K562 (cell line): ENCODE measurements around the gene MAD1L1. TPM values are rescaled to one million over a fixed set of nuclear protein-coding genes. Genes with fewer than 3 reads are reported as not detected.

Source experiments
- BRD9 ChIP-seq: fragments of 450-650 bp; IDR thresholded peaks from 2 replicates; pipeline ENCODE4 v1.6.1; 2018; ENCODE audit warnings: low read depth; ENCODE audit not compliant: partially characterized antibody
- CCNT2 ChIP-seq: IDR thresholded peaks from 2 replicates; pipeline ENCODE4 v1.6.1; 2011; ENCODE audit warnings: borderline replicate concordance, low read depth, mild to moderate bottlenecking, moderate library complexity, mixed read lengths, low read length; ENCODE audit not compliant: insufficient read length; ENCODE audit errors: extremely low read depth
- ETV1 ChIP-seq: fragments of 450-650 bp; conservative IDR thresholded peaks from 2 replicates; pipeline ENCODE4 v1.6.1; 2016; ENCODE audit warnings: missing genetic modification characterization, control low read depth, low read depth, missing compliant biosample characterization
- HDAC3 ChIP-seq: fragments of 450-650 bp; IDR thresholded peaks from 2 replicates; pipeline ENCODE4 v1.6.1; 2018; ENCODE audit warnings: borderline replicate concordance, mild to moderate bottlenecking, moderate library complexity; ENCODE audit not compliant: partially characterized antibody
- ILF3 ChIP-seq: fragments of 450-650 bp; IDR thresholded peaks from 2 replicates; pipeline ENCODE4 v1.6.1; 2018; ENCODE audit warnings: antibody characterized with exemption, mild to moderate bottlenecking, moderate library complexity, borderline replicate concordance
- KLF16 ChIP-seq: IDR thresholded peaks from 2 replicates; pipeline ENCODE4 v1.6.1; 2016; ENCODE audit warnings: antibody characterized with exemption
- KLF6 ChIP-seq: fragments of 250-450 bp; sonication (Bioruptor Pico); IDR thresholded peaks from 2 replicates; pipeline ENCODE4 v1.4.0; 2020; ENCODE audit warnings: mild to moderate bottlenecking, moderate library complexity, borderline replicate concordance
- MAFG ChIP-seq: fragments of 450-650 bp; conservative IDR thresholded peaks from 2 replicates; pipeline ENCODE4 v1.6.1; 2016; ENCODE audit warnings: missing genetic modification characterization, missing compliant biosample characterization
- MAX ChIP-seq: sonication (generic); formaldehyde crosslinking; IDR thresholded peaks from 2 replicates; pipeline ENCODE4 v1.9.0; 2022; ENCODE audit warnings: mild to moderate bottlenecking, missing genetic modification reagents
- MEF2A ChIP-seq: IDR thresholded peaks from 2 replicates; pipeline ENCODE4 v1.6.1; 2011; ENCODE audit warnings: low read depth, mild to moderate bottlenecking, low read length, moderate library complexity; ENCODE audit not compliant: control insufficient read depth
- MLLT1 ChIP-seq, 2 experiments: fragments of 450-650 bp; IDR thresholded peaks; 2 replicates each; pipeline ENCODE4 v1.6.1; 2016
- NONO ChIP-seq, 2 experiments: fragments of 200-400 bp in 1 of 2; fragments of 450-650 bp in 1 of 2; formaldehyde crosslinking in 1 of 2; IDR thresholded peaks; 2 replicates each; pipeline ENCODE4 v1.6.1; 2017; ENCODE audit warnings: low read depth in 2 of 2, mild to moderate bottlenecking in 2 of 2, moderate library complexity in 2 of 2, low read length in 1 of 2
- RBM25 ChIP-seq: fragments of 200-400 bp; formaldehyde crosslinking; IDR thresholded peaks from 2 replicates; pipeline ENCODE4 v1.6.1; 2018; ENCODE audit warnings: low read length, low read depth, moderate library complexity; ENCODE audit not compliant: severe bottlenecking
- REST ChIP-seq, 2 experiments: fragments of 450-650 bp; formaldehyde crosslinking in 1 of 2; IDR thresholded peaks; 2 replicates each; pipeline versions ENCODE4 v1.4.0 to v1.6.1; 2014 to 2020; ENCODE audit warnings: mild to moderate bottlenecking in 2 of 2, borderline replicate concordance in 1 of 2, low read depth in 1 of 2
- SLC30A9 ChIP-seq: fragments of 250-450 bp; sonication (Bioruptor Pico); IDR thresholded peaks from 2 replicates; pipeline ENCODE4 v1.8.0; 2022; ENCODE audit warnings: mild to moderate bottlenecking, moderate library complexity
- ZNF224 ChIP-seq: sonication (generic); formaldehyde crosslinking; IDR thresholded peaks from 2 replicates; pipeline ENCODE4 v1.8.0; 2022; ENCODE audit warnings: mild to moderate bottlenecking, missing genetic modification reagents
- ZNF57 ChIP-seq: fragments of 450-650 bp; formaldehyde crosslinking; IDR thresholded peaks from 2 replicates; pipeline ENCODE4 v1.4.0; 2020; ENCODE audit warnings: mild to moderate bottlenecking, moderate library complexity
- polyA plus RNA-seq, 8 experiments: library from polyadenylated mRNA; depleted of rRNA in 4 of 8; stranded (reverse) in 5 of 8; unstranded in 3 of 8; fragments of >200 nt; fragmentation: Nextera tagmentation in 2 of 8; fragmentation: Illumina TruSeq in 1 of 8; extraction: Ambion mirVana in 2 of 8; extraction: Trizol in 1 of 8; gene quantifications; 2 replicates each; pipeline versions ENCODE4 v1.2.1 to v1.2.3, GENCODE V29; 2011 to 2014; ENCODE audit warnings: inconsistent platforms in 1 of 8, missing spikeins in 1 of 8
- total RNA-seq, 7 experiments: library from RNA; depleted of rRNA in 6 of 7; stranded (reverse); fragments of >200 nt in 6 of 7; fragmentation: Illumina TruSeq in 2 of 7; extraction: Trizol in 2 of 7; gene quantifications; 2 replicates each; pipeline versions ENCODE4 v1.2.1 to v1.2.3, GENCODE V29; 2011 to 2021; ENCODE audit warnings: low replicate concordance in 1 of 7

MAD1L1 gene
- total and polyA plus RNA-seq, 9 of the 15 experiments (the other 6 are each of a cell fraction or from before 2014, with no cell fraction given): 1.7 to 89.7 (median 18.0) TPM

GRCh38 chr7:2099048-2099957, 133.4 kb downstream of the MAD1L1 start (continued):
- TF ChIP-seq MLLT1 (IDR thresholded peaks at IDR 0.05) (no peak), RBM25 (no peak), ILF3 (no peak), MAFG (tag) (no peak), HDAC3 (no peak), REST (IDR thresholded peaks at IDR 0.05; ENCODE audit: borderline replicate concordance) (peak; percentile 39; the same call in 1 of the 2 replicates), REST (CRISPR knock-in tag; IDR thresholded peaks at IDR 0.05; ENCODE audit: low read depth) (no peak), MAX (CRISPR knock-in tag) (no peak), ZNF224 (CRISPR knock-in tag) (no peak), BRD9 (no peak), KLF6 (CRISPR knock-in tag) (no peak), SLC30A9 (no peak), CCNT2 (peak; percentile 30), KLF16 (peak; percentile 33; the same call in 1 of the 2 replicates), NONO (IDR thresholded peaks at IDR 0.05; ENCODE audit: low read depth in 2 of 2, low read length in 1 of 2) (no peak), ETV1 (tag) (peak; percentile 59), ZNF57 (no peak), MEF2A (no peak)
